Endothelial cell of umbilical vein (primary cell): ENCODE measurements around the gene ANKS1B. TPM values are rescaled to one million over a fixed set of nuclear protein-coding genes. Genes with fewer than 3 reads are reported as not detected.

ENCODE experiments used
- BruUV-seq: library from RNA; stranded (reverse); fragments of 400-500 nt; replicated peaks from 2 replicates; lab custom pipeline; 2021; lab: Mats Ljungman, UMichigan
- CTCF ChIA-PET: fragments of 300-600, 350-600 bp; sonication (Branson Sonifier 250); formaldehyde crosslinking; loops from one replicate; lab custom pipeline; 2021; ENCODE audit warnings: antibody characterized with exemption, inconsistent platforms; lab: Charles Lee
- POLR2A ChIA-PET: fragments of 300-600, 350-600 bp; sonication (Branson Sonifier 250); formaldehyde crosslinking; loops from one replicate; lab custom pipeline; 2021; ENCODE audit warnings: antibody characterized with exemption, inconsistent platforms; lab: Charles Lee
- DNase-seq: peaks from one replicate; pipeline ENCODE4 v3.0.0-alpha.2; 2011; ENCODE audit warnings: low read depth, low spot score
- FAIRE-seq: peaks from 2 replicates; lab custom pipeline; 2011; peaks lifted over from hg19 to GRCh38; lab: Jason Lieb, UNC
- H2AFZ ChIP-seq: 2 replicates; pipeline ENCODE4 v1.6.0; 2012; ENCODE audit warnings: low read depth, low read length, control low read depth, inconsistent platforms
- H3K27ac ChIP-seq: 2 replicates; pipeline ENCODE4 v1.5.1; 2011; ENCODE audit warnings: low read depth, mild to moderate bottlenecking, control low read depth, low read length, moderate library complexity; ENCODE audit not compliant: insufficient read depth
- H3K27me3 ChIP-seq, 2 experiments: 2 replicates each; pipeline versions ENCODE4 v1.6.0 to v1.6.1; 2011; ENCODE audit warnings: low read length in 2 of 2, mixed read lengths in 1 of 2; ENCODE audit not compliant: control insufficient read depth in 2 of 2, insufficient read depth in 2 of 2
- H3K36me3 ChIP-seq, 2 experiments: 2 replicates in 1 of 2; 3 replicates in 1 of 2; pipeline ENCODE4 v1.5.1; 2011; ENCODE audit warnings: low read length in 2 of 2, mild to moderate bottlenecking in 1 of 2, moderate library complexity in 1 of 2; ENCODE audit not compliant: control insufficient read depth in 2 of 2, insufficient read depth in 2 of 2; ENCODE audit errors: extremely low read depth in 1 of 2
- H3K4me1 ChIP-seq: 3 replicates; pipeline ENCODE4 v1.5.1; 2011; ENCODE audit warnings: mild to moderate bottlenecking, low read length; ENCODE audit not compliant: control insufficient read depth, insufficient read depth; ENCODE audit errors: extremely low read depth
- H3K4me2 ChIP-seq: 2 replicates; pipeline ENCODE4 v1.6.1; 2011; ENCODE audit warnings: low read length, control low read depth, mixed read lengths; ENCODE audit not compliant: insufficient read depth
- H3K4me3 ChIP-seq, 3 experiments: fragments of 200-600 bp in 1 of 3; sonication (generic), shearing (Covaris generic) in 1 of 3; replicated peaks in 1 of 3; 2 replicates each; pipeline ENCODE4 v1.5.1; 2011 to 2016; ENCODE audit warnings: control low read depth in 3 of 3, low read length in 3 of 3, mild to moderate bottlenecking in 2 of 3, inconsistent platforms in 1 of 3, low read depth in 1 of 3, moderate library complexity in 1 of 3; ENCODE audit not compliant: insufficient read depth in 1 of 3
- H3K79me2 ChIP-seq: 2 replicates; pipeline ENCODE4 v1.6.0; 2012; ENCODE audit warnings: low read length, inconsistent platforms; ENCODE audit not compliant: control insufficient read depth, insufficient read depth
- H3K9ac ChIP-seq: replicated peaks from 2 replicates; pipeline ENCODE3; 2011; ENCODE audit warnings: low read length, control low read depth; ENCODE audit not compliant: insufficient read depth; ENCODE audit errors: extremely low read depth
- H3K9me1 ChIP-seq: replicated peaks from 3 replicates; pipeline ENCODE4 v1.6.0; 2011; ENCODE audit warnings: mild to moderate bottlenecking, low read length; ENCODE audit not compliant: control insufficient read depth, insufficient read depth; ENCODE audit errors: extremely low read depth
- H3K9me3 ChIP-seq: replicated peaks from 2 replicates; pipeline ENCODE4 v1.5.1; 2012; ENCODE audit warnings: low read length, inconsistent platforms; ENCODE audit not compliant: control insufficient read depth, insufficient read depth
- H4K20me1 ChIP-seq: replicated peaks from 2 replicates; pipeline ENCODE3; 2011; ENCODE audit warnings: mild to moderate bottlenecking, low read length; ENCODE audit not compliant: control insufficient read depth, insufficient read depth; ENCODE audit errors: extremely low read depth
- EZH2 ChIP-seq: IDR thresholded peaks from 2 replicates; pipeline ENCODE4 v1.6.1; 2012; ENCODE audit warnings: borderline replicate concordance, low read depth, mild to moderate bottlenecking, moderate library complexity, low read length, inconsistent platforms; ENCODE audit not compliant: severe bottlenecking
- FOS ChIP-seq: IDR thresholded peaks from 2 replicates; pipeline ENCODE4 v1.6.1; 2011; ENCODE audit warnings: mild to moderate bottlenecking, low read length, moderate library complexity, borderline replicate concordance; ENCODE audit not compliant: insufficient read depth
- GATA2 ChIP-seq: IDR thresholded peaks from 2 replicates; pipeline ENCODE4 v1.7.0; 2011; ENCODE audit warnings: low read depth, mild to moderate bottlenecking, moderate library complexity, mixed read lengths, low read length; ENCODE audit not compliant: insufficient read length, insufficient read depth
- JUN ChIP-seq: IDR thresholded peaks from 2 replicates; pipeline ENCODE4 v1.6.1; 2011; ENCODE audit warnings: borderline replicate concordance, low read depth; ENCODE audit not compliant: insufficient read length, insufficient read depth
- MYC ChIP-seq: IDR thresholded peaks from one replicate; pipeline ENCODE4 v1.6.1; 2011; ENCODE audit warnings: mild to moderate bottlenecking, low read depth, low read length
- POLR2A ChIP-seq: IDR thresholded peaks from 2 replicates; pipeline ENCODE4 v1.6.1; 2012; ENCODE audit warnings: low read depth, mild to moderate bottlenecking, control low read depth, low read length
- POLR2AphosphoS5 ChIP-seq: IDR thresholded peaks from 2 replicates; pipeline ENCODE4 v1.6.1; 2012; ENCODE audit warnings: low read depth, mild to moderate bottlenecking, control low read depth, low read length, moderate library complexity; ENCODE audit not compliant: insufficient read depth
- dilution Hi-C: fragments of 300-500 bp; cut with MboI; formaldehyde crosslinking; loops from one replicate; pipeline ENCODE4 v1.15.0; 2019; ENCODE audit warnings: low sequenced_read_pairs; ENCODE audit not compliant: extremely low pct_ligation_motif_present
- intact Hi-C: fragments of 100-400 bp; cut with micrococcal nuclease; formaldehyde crosslinking; loops from one replicate; pipeline ENCODE4 v1.10.0; 2022
- polyA plus RNA-seq, 4 experiments: library from polyadenylated mRNA; depleted of rRNA in 3 of 4; stranded (reverse) in 3 of 4; unstranded in 1 of 4; fragments of >200 nt; gene quantifications; 2 replicates each; pipeline versions ENCODE4 v1.2.1 to v1.2.3, GENCODE V29; 2011 to 2012; ENCODE audit warnings: missing spikeins in 1 of 4
- total RNA-seq: library from RNA; stranded (reverse); gene quantifications from 2 replicates; pipeline ENCODE4 v1.2.3, GENCODE V29; 2021
- TF ChIP-seq, protein P1 (sequence below), 2 donors: IDR thresholded peaks; 1 replicate in 1 of 2; 2 replicates in 1 of 2; pipeline ENCODE4 v1.5.1; 2011; ENCODE audit warnings: low read length in 2 of 2, mild to moderate bottlenecking in 2 of 2, moderate library complexity in 2 of 2, control low read depth in 1 of 2, inconsistent platforms in 1 of 2, low read depth in 1 of 2; ENCODE audit not compliant: insufficient read depth in 1 of 2; ENCODE audit errors: extremely low read depth in 1 of 2
- TF ChIP-seq, protein P2 (sequence below): IDR thresholded peaks from 2 replicates; pipeline ENCODE4 v1.6.1; 2011; ENCODE audit not compliant: insufficient read depth, insufficient read length

ANKS1B gene
- total and polyA plus RNA-seq, 2 donors (not counting 3 experiments of a cell fraction or from before 2014, with no cell fraction given): 0.15 to 0.38 TPM

DNA sequence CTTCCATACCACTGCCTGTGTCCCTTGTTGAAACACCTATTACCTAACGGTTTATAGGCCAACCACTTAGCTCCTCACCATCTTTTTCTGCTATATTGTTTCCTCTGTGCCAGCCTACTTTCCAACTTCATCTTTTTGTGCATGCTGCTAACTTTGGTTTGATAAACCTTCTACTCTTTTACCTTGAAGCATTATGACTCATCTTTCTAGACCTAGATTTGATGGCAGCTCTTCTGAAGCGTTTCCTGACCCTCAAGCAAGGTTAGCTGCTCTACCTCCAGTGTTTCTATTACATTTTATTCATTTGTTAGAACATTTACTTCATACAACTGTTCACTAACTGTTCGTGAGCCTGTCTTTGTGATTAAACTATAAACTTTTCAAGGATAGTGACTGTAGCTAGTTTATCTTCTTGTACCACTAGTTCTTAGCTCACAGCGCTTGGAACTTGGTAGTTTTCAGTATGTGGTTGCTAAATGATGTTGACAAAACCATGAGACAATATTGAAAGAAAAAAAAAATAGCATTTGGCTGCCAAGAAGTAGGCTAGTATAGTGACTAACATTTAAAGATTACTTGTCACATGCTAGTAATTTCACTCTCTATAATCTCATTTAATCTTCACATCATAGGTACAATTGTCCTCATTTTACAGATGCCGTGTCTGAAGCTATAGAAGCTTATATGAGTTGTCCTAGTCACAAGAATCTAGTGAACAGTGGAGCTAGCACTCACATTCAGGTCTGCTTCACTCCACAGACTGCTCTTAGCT lies 1260.2 kb downstream of the ANKS1B start:
- FAIRE-seq: no peak
- H3K36me3 ChIP-seq: peaks cover 12 to 20% of the 10 kb centered on the region in 2 experiments
- no peaks in the 10 kb centered on the region for H3K27me3 ChIP-seq
- H3K79me2 ChIP-seq: no peaks in the 10 kb centered on the region
- H3K4me1 ChIP-seq: no peaks in the 10 kb centered on the region
- no peaks in the 10 kb centered on the region for H3K9me3 ChIP-seq
- H3K27ac ChIP-seq: no peak overlapping the region
- no peak overlapping the region for H3K4me2 ChIP-seq
- dilution Hi-C loops (no loop called here), intact Hi-C loops (no loop called here)
- H4K20me1 ChIP-seq: no peaks in the 10 kb centered on the region
- H3K9ac ChIP-seq: no peak overlapping the region
- H2AFZ ChIP-seq: no peak overlapping the region
- H3K9me1 ChIP-seq: no peaks in the 10 kb centered on the region
- CTCF ChIA-PET: interaction anchor here (1.2 to 6.9 kb wide), 8 partner anchors 14 to 274 kb away, joined by 3 to 64 read pairs (median 6); no protein-coding TSS in a partner anchor
- H3K4me3 ChIP-seq: no peak overlapping the region
- TF ChIP-seq, protein P1, sequence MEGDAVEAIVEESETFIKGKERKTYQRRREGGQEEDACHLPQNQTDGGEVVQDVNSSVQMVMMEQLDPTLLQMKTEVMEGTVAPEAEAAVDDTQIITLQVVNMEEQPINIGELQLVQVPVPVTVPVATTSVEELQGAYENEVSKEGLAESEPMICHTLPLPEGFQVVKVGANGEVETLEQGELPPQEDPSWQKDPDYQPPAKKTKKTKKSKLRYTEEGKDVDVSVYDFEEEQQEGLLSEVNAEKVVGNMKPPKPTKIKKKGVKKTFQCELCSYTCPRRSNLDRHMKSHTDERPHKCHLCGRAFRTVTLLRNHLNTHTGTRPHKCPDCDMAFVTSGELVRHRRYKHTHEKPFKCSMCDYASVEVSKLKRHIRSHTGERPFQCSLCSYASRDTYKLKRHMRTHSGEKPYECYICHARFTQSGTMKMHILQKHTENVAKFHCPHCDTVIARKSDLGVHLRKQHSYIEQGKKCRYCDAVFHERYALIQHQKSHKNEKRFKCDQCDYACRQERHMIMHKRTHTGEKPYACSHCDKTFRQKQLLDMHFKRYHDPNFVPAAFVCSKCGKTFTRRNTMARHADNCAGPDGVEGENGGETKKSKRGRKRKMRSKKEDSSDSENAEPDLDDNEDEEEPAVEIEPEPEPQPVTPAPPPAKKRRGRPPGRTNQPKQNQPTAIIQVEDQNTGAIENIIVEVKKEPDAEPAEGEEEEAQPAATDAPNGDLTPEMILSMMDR (IDR thresholded peaks at IDR 0.05; ENCODE audit: extremely low read depth in 1 of 2, insufficient read depth in 1 of 2, low read depth in 1 of 2, low read length in 2 of 2): no peak
- TF ChIP-seq GATA2 (no peak), JUN (no peak), MYC (no peak), POLR2A (no peak), EZH2 (no peak), POLR2AphosphoS5 (no peak), FOS (no peak)
- TF ChIP-seq, protein P2, sequence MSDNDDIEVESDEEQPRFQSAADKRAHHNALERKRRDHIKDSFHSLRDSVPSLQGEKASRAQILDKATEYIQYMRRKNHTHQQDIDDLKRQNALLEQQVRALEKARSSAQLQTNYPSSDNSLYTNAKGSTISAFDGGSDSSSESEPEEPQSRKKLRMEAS: no peak
- BruUV-seq: no TSS peak
- DNase-seq: no peak
- POLR2A ChIA-PET: no interaction called here
